Heart left ventricle (tissue), 16 donors: ENCODE data around the gene CSMD2. TPM values are rescaled to one million over a fixed set of nuclear protein-coding genes. Genes with fewer than 3 reads are reported as not detected.

Experiments used
- ATAC-seq, 4 donors: fragments of 200-7000 bp; cut with Tn5 transposase; one replicate each; pipeline ENCODE4 v1.9.1; 2020 to 2022; ENCODE audit warnings: moderate library complexity in 4 of 4, mild to moderate bottlenecking in 3 of 4, moderate number of reproducible peaks in 1 of 4
- DNase-seq, 5 donors: peaks; one replicate each; pipeline ENCODE4 v3.0.0-alpha.2; 2020
- H3K27ac ChIP-seq, 12 donors: fragments of 200-600 bp; sonication (generic) in 4 of 12; one replicate each; pipeline versions ENCODE4 v1.5.0 to v1.8.0; 2016 to 2022; ENCODE audit warnings: mild to moderate bottlenecking in 2 of 12
- H3K27me3 ChIP-seq, 9 donors: fragments of 200-600 bp; sonication (generic) in 2 of 9; one replicate each; pipeline versions ENCODE4 v1.5.1 to v1.8.0; 2016 to 2022; ENCODE audit warnings: mild to moderate bottlenecking in 3 of 9
- H3K36me3 ChIP-seq, 9 donors: fragments of 200-600 bp; sonication (generic) in 2 of 9; one replicate each; pipeline versions ENCODE4 v1.5.0 to v1.8.0; 2018 to 2022; ENCODE audit warnings: mild to moderate bottlenecking in 2 of 9
- H3K4me1 ChIP-seq, 12 donors: fragments of 200-600 bp; sonication (generic) in 4 of 12; one replicate each; pipeline versions ENCODE4 v1.5.0 to v1.8.0; 2016 to 2022; ENCODE audit warnings: mild to moderate bottlenecking in 3 of 12
- H3K4me3 ChIP-seq, 12 donors: fragments of 200-600 bp; sonication (generic) in 4 of 12; one replicate each; pipeline versions ENCODE4 v1.5.0 to v1.8.0; 2017 to 2022; ENCODE audit warnings: mild to moderate bottlenecking in 9 of 12, moderate library complexity in 4 of 12
- H3K9me3 ChIP-seq, 12 donors: fragments of 200-600 bp; sonication (generic) in 4 of 12; one replicate each; pipeline versions ENCODE4 v1.5.0 to v1.8.0; 2016 to 2022; ENCODE audit warnings: mild to moderate bottlenecking in 1 of 12
- POLR2A ChIP-seq, 2 donors: fragments of 450-650 bp; IDR thresholded peaks; one replicate each; pipeline ENCODE4 v1.6.1; 2017; ENCODE audit warnings: antibody characterized with exemption in 2 of 2, mild to moderate bottlenecking in 2 of 2, moderate library complexity in 2 of 2
- WGBS, 4 donors: extraction: QIAGEN DNeasy Blood & Tissue Kit in 2 of 4; methylation state at CpG; one replicate each; pipeline versions ENCODE4 v1.1.5 to v1.1.7; 2013 to 2018; 5-methylcytosine and 5-hydroxymethylcytosine counted together
- intact Hi-C, 10 donors: fragments of 100-400 bp; cut with DNase I; formaldehyde crosslinking; loops; one replicate each; pipeline versions ENCODE4 v1.11.1 to v1.14.2; 2022
- polyA plus RNA-seq, 2 donors: library from polyadenylated mRNA; stranded (reverse); fragments of 200-250 nt; gene quantifications; one replicate each; pipeline ENCODE4 v1.2.3, GENCODE V29; 2013
- total RNA-seq, 9 donors: library from RNA; depleted of rRNA in 2 of 9; stranded (reverse); fragments of >200 nt in 2 of 9; fragmentation: NEBNext Ultra II Directional in 3 of 9; extraction: Animal tissue kit (Norgen Biotek cat#: 25700) in 3 of 9; gene quantifications; one replicate each; pipeline versions ENCODE4 v1.1.0 to v1.2.4, GENCODE V29; 2016 to 2023
- TF ChIP-seq, protein P1 (sequence below), 12 donors: fragments of 200-600 bp; sonication (generic) in 4 of 12; IDR thresholded peaks; one replicate each; pipeline versions ENCODE4 v1.5.0 to v1.8.0; 2018 to 2022; ENCODE audit warnings: antibody characterized with exemption in 12 of 12, mild to moderate bottlenecking in 5 of 12
- donor health status: ischemic (EF 13 %, LVEDD 7.1; RV severe dilation, severe dysfunction).
- donor health status: healthy with polysubstance abuse.
- donor health status: DM: no; HTN: yes; CAD: no.
- donor health status: DM: no; HTN: no; CAD: no.
- donor health status: ischemic (EF 25% LVEDD 6.9; RV normal size, moderate dysfunction).
- donor health status: ischemic (EF 25% LVEDD 5.7; RV mildly dilated, moderate dysfunction).
- donor health status: healthy.
- donor health status: DM: yes; HTN: yes; CAD: no.
- donor health status: ischemic (EF 35%, LVEDD 5.7; RV mildly dilated, moderate dysfunction).
- donor health status: nonischemic (EF 11% LVEDD 7.7; RV severe dilation, severe dysfunction).
- donor health status: DM: yes; HTN: yes; CAD: no.
- donor health status: PGD.
- donor health status: ischemic (EF 29% LVEDD 5.4; RV normal size, mild dysfunction).
- donor health status: nonischemic (EF 23%, LVEDD 6.1; RV moderate dilation, normal function).

The CSMD2 gene
- total and polyA plus RNA-seq, 11 donors: 0.02 to 0.79 (median 0.22) TPM

GRCh38 chr1:33465316-33465715 is 699.7 kb downstream of the CSMD2 start:
- H3K9me3 ChIP-seq: no peaks in the 10 kb centered on the region
- DNase-seq: no peak
- no peak overlapping the region for H3K4me3 ChIP-seq
- no peaks in the 10 kb centered on the region for H3K36me3 ChIP-seq
- TF ChIP-seq, protein P1, sequence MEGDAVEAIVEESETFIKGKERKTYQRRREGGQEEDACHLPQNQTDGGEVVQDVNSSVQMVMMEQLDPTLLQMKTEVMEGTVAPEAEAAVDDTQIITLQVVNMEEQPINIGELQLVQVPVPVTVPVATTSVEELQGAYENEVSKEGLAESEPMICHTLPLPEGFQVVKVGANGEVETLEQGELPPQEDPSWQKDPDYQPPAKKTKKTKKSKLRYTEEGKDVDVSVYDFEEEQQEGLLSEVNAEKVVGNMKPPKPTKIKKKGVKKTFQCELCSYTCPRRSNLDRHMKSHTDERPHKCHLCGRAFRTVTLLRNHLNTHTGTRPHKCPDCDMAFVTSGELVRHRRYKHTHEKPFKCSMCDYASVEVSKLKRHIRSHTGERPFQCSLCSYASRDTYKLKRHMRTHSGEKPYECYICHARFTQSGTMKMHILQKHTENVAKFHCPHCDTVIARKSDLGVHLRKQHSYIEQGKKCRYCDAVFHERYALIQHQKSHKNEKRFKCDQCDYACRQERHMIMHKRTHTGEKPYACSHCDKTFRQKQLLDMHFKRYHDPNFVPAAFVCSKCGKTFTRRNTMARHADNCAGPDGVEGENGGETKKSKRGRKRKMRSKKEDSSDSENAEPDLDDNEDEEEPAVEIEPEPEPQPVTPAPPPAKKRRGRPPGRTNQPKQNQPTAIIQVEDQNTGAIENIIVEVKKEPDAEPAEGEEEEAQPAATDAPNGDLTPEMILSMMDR (IDR thresholded peaks at IDR 0.05): no peak
- TF ChIP-seq POLR2A (IDR thresholded peaks at IDR 0.05): no peak
- no peak overlapping the region for H3K27ac ChIP-seq
- H3K27me3 ChIP-seq: no peaks in the 10 kb centered on the region
- H3K4me1 ChIP-seq: peaks cover 0 to 47% (median 28%) of the 10 kb centered on the region in 12 donors
- 85 to 96% (median 94%) methylated on average over 2 of the region's 2 CpGs for WGBS, 4 donors
- ATAC-seq: no peak
- intact Hi-C loops: loop anchor here in 7 of 10 donors (5.0 to 10.0 kb wide), 8 partner anchors 98 to 371 kb away; no protein-coding TSS in a partner anchor

DNA sequence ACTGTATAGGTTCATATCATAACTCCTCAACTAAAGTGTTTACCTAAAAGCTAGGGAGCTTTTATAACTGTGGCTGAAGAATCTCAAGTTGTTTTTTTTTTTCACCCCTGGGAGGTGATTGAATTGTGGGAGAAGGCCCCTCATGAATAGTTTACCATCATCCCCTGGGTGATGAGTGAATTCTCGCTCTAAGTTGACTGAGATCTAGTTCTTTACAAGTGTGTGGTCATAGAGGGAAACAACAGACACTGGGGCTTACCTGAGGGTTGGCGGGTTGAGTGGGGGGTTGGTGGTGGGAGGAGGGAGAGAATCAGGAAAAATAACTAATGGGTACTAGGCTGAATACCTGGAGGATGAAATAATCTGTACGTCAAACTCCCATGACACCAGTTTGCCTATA is 700.5 kb downstream of the CSMD2 start:
- H3K4me1 ChIP-seq: peaks cover 0 to 50% (median 31%) of the 10 kb centered on the region in 12 donors
- intact Hi-C loops: loop anchor here in 6 of 10 donors (5.0 to 10.0 kb wide), 6 partner anchors 92 to 370 kb away; no protein-coding TSS in a partner anchor
- no peak for DNase-seq

More for the DNA sequence above, 700.5 kb downstream of the CSMD2 start:
- H3K27ac ChIP-seq: no peak overlapping the region
- H3K4me3 ChIP-seq: no peak overlapping the region
- H3K36me3 ChIP-seq: no peaks in the 10 kb centered on the region
- 94 to 97% (median 96%) methylated on average over 3 of the region's 3 CpGs for WGBS, 4 donors
- TF ChIP-seq POLR2A (IDR thresholded peaks at IDR 0.05): no peak
- TF ChIP-seq, protein P1 (IDR thresholded peaks at IDR 0.05): no peak
- H3K9me3 ChIP-seq: no peaks in the 10 kb centered on the region
- no peaks in the 10 kb centered on the region for H3K27me3 ChIP-seq
- ATAC-seq: no peak

Other genes starting within 250 kb of the CSMD2 start
- not detected for gene C1orf94, start 11.7 kb upstream of the CSMD2 start, total RNA-seq
- gene C1orf94, start 11.7 kb upstream of the CSMD2 start, polyA plus RNA-seq: not detected